HepG2 (cell line): ENCODE results near the gene MALRD1. TPM values are rescaled to one million over a fixed set of nuclear protein-coding genes. Genes with fewer than 3 reads are reported as not detected.

Experiments used
- ATAC-seq: fragments of 200-7000 bp; cut with Tn5 transposase; 3 replicates; pipeline ENCODE4 v1.9.1; 2020; ENCODE audit warnings: mild to moderate bottlenecking, moderate library complexity
- BruUV-seq: library from RNA; stranded (reverse); fragments of 400-500 nt; replicated peaks from 2 replicates; lab custom pipeline; 2021; lab: Mats Ljungman, UMichigan
- CTCF ChIA-PET: fragments of 300-600 bp; formaldehyde crosslinking; extraction: SDS; loops from one replicate; lab custom pipeline; 2021; ENCODE audit warnings: low total read pairs, inconsistent platforms, low intra/inter-chr PET ratio; lab: Yijun Ruan, JAX
- POLR2A ChIA-PET: fragments of 350-600 bp; sonication (Branson Sonifier 250); formaldehyde crosslinking; loops from one replicate; lab custom pipeline; 2020; ENCODE audit warnings: antibody characterized with exemption, inconsistent platforms; lab: Yijun Ruan, JAX
- DNase-seq: peaks from one replicate; pipeline ENCODE4 v3.0.0-alpha.2; 2015; ENCODE audit warnings: low spot score
- FAIRE-seq: peaks from 3 replicates; lab custom pipeline; 2011; peaks lifted over from hg19 to GRCh38; lab: Jason Lieb, UNC
- H2AFZ ChIP-seq: one replicate; pipeline ENCODE4 v1.6.1; 2011; ENCODE audit warnings: low read length, inconsistent platforms
- H3K27ac ChIP-seq: fragments of 300-600 bp; 3 replicates; pipeline ENCODE4 v1.8.0; 2011; ENCODE audit warnings: mixed run types, mild to moderate bottlenecking, mixed read lengths, low read length, inconsistent platforms; ENCODE audit not compliant: insufficient read depth; ENCODE audit errors: extremely low read length
- H3K27me3 ChIP-seq, 2 experiments: fragments of 200-600 bp in 1 of 2; 2 replicates in 1 of 2; 3 replicates in 1 of 2; pipeline versions ENCODE4 v1.6.0 to v1.8.0; 2011; ENCODE audit warnings: low read length in 2 of 2, mild to moderate bottlenecking in 2 of 2, moderate library complexity in 2 of 2, inconsistent platforms in 1 of 2; ENCODE audit not compliant: insufficient read depth in 2 of 2, control insufficient read depth in 1 of 2
- H3K36me3 ChIP-seq, 2 experiments: fragments of 200-600 bp in 1 of 2; replicated peaks in 1 of 2; 2 replicates in 1 of 2; 3 replicates in 1 of 2; pipeline versions ENCODE4 v1.5.1 to v1.8.0; 2011; ENCODE audit warnings: low read length in 2 of 2, inconsistent platforms in 1 of 2; ENCODE audit not compliant: insufficient read depth in 2 of 2, control insufficient read depth in 1 of 2
- H3K4me1 ChIP-seq: 2 replicates; pipeline ENCODE4 v1.5.1; 2012; ENCODE audit warnings: low read length, inconsistent platforms; ENCODE audit not compliant: insufficient read depth
- H3K4me2 ChIP-seq: 2 replicates; pipeline ENCODE4 v1.6.0; 2011; ENCODE audit warnings: low read depth, low read length, inconsistent platforms
- H3K4me3 ChIP-seq, 3 experiments: fragments of 200-600 bp in 1 of 3; sonication (generic), shearing (Covaris generic) in 1 of 3; replicated peaks in 1 of 3; 2 replicates each; pipeline ENCODE4 v1.5.1; 2011 to 2016; ENCODE audit warnings: low read length in 3 of 3, inconsistent platforms in 2 of 3, low read depth in 2 of 3, mild to moderate bottlenecking in 2 of 3, control low read depth in 1 of 3, mixed read lengths in 1 of 3; ENCODE audit not compliant: insufficient read depth in 1 of 3
- H3K79me2 ChIP-seq: one replicate; pipeline ENCODE4 v1.6.1; 2011; ENCODE audit warnings: low read length, inconsistent platforms; ENCODE audit not compliant: insufficient read depth
- H3K9ac ChIP-seq: 2 replicates; pipeline ENCODE4 v1.6.0; 2011; ENCODE audit warnings: mild to moderate bottlenecking, low read depth, low read length, inconsistent platforms; ENCODE audit not compliant: insufficient read depth
- H3K9me3 ChIP-seq: 2 replicates; pipeline ENCODE4 v1.5.1; 2012; ENCODE audit warnings: mild to moderate bottlenecking, low read length
- H4K20me1 ChIP-seq: 2 replicates; pipeline ENCODE4 v1.6.0; 2011; ENCODE audit warnings: inconsistent platforms, mild to moderate bottlenecking, low read length, moderate library complexity; ENCODE audit not compliant: insufficient read depth
- ATF4 ChIP-seq, 2 experiments: fragments of 450-650 bp in 1 of 2; sonication (generic) in 1 of 2; formaldehyde crosslinking; IDR thresholded peaks; 2 replicates each; pipeline versions ENCODE4 v1.5.0 to v1.8.0; 2020 to 2022; ENCODE audit warnings: mild to moderate bottlenecking in 1 of 2, missing genetic modification reagents in 1 of 2
- ATF6 ChIP-seq: sonication (generic); formaldehyde crosslinking; conservative IDR thresholded peaks from 2 replicates; pipeline ENCODE4 v1.4.0; 2020; ENCODE audit warnings: missing genetic modification reagents
- CCAR2 ChIP-seq: fragments of 200-400 bp; formaldehyde crosslinking; optimal IDR thresholded peaks from 2 replicates; pipeline ENCODE3; 2018; ENCODE audit warnings: low read depth, mild to moderate bottlenecking, low read length, moderate library complexity
- CEBPB ChIP-seq: IDR thresholded peaks from 2 replicates; pipeline ENCODE4 v1.6.1; 2011; ENCODE audit warnings: low read depth, low read length, improper control_type of control experiment, borderline replicate concordance
- CEBPG ChIP-seq: IDR thresholded peaks from 2 replicates; pipeline ENCODE4 v1.6.1; 2016
- DBP ChIP-seq: sonication (generic); formaldehyde crosslinking; IDR thresholded peaks from 2 replicates; pipeline ENCODE4 v1.4.0; 2020; ENCODE audit warnings: missing genetic modification reagents; ENCODE audit errors: not compliant biosample characterization
- HNRNPH1 ChIP-seq: fragments of 200-400 bp; formaldehyde crosslinking; optimal IDR thresholded peaks from 2 replicates; pipeline ENCODE3; 2017; ENCODE audit warnings: mild to moderate bottlenecking, low read depth, low read length
- JDP2 ChIP-seq: sonication (generic); formaldehyde crosslinking; IDR thresholded peaks from 2 replicates; pipeline ENCODE4 v1.8.1; 2022; ENCODE audit warnings: missing genetic modification reagents, borderline replicate concordance
- MLLT10 ChIP-seq: sonication (generic); formaldehyde crosslinking; IDR thresholded peaks from 2 replicates; pipeline ENCODE4 v1.4.0; 2020; ENCODE audit warnings: missing genetic modification reagents
- MYPOP ChIP-seq: sonication (generic); formaldehyde crosslinking; IDR thresholded peaks from 2 replicates; pipeline ENCODE4 v1.8.1; 2023; ENCODE audit warnings: mild to moderate bottlenecking, moderate library complexity, missing genetic modification reagents
- NR3C1 ChIP-seq: sonication (generic); formaldehyde crosslinking; IDR thresholded peaks from 2 replicates; pipeline ENCODE4 v1.4.0; 2020; ENCODE audit warnings: missing genetic modification reagents
- NRL ChIP-seq: sonication (generic); formaldehyde crosslinking; IDR thresholded peaks from 2 replicates; pipeline ENCODE4 v1.5.0; 2020; ENCODE audit warnings: missing genetic modification reagents, mild to moderate bottlenecking, moderate library complexity, borderline replicate concordance
- SUZ12 ChIP-seq: fragments of 150-350 bp; IDR thresholded peaks from 2 replicates; pipeline ENCODE4 v1.6.1; 2014; ENCODE audit warnings: low read depth, low read length
- ZGPAT ChIP-seq: IDR thresholded peaks from 2 replicates; pipeline ENCODE4 v1.6.1; 2016; ENCODE audit warnings: mild to moderate bottlenecking
- ZNF34 ChIP-seq: sonication (generic); formaldehyde crosslinking; IDR thresholded peaks from 2 replicates; pipeline ENCODE4 v1.4.0; 2020; ENCODE audit warnings: mild to moderate bottlenecking, missing genetic modification reagents, borderline replicate concordance
- in situ Hi-C: cut with HindIII; loops from 2 replicates; pipeline ENCODE4 v1.10.0; 2017; ENCODE audit warnings: low pct_unique_long_range_greater_than_20kb; ENCODE audit not compliant: extremely low pct_ligation_motif_present
- intact Hi-C: fragments of 100-400 bp; cut with micrococcal nuclease; formaldehyde crosslinking; loops from one replicate; pipeline ENCODE4 v1.10.0; 2022; ENCODE audit not compliant: unreplicated experiment
- polyA plus RNA-seq, 8 experiments: library from polyadenylated mRNA; depleted of rRNA in 3 of 8; stranded (reverse) in 7 of 8; unstranded in 1 of 8; fragments of >200 nt; fragmentation: Illumina TruSeq in 4 of 8; extraction: Trizol in 4 of 8; gene quantifications; 2 replicates each; pipeline versions ENCODE4 v1.2.1 to v1.2.3, GENCODE V29; 2011 to 2016; ENCODE audit warnings: low read depth in 4 of 8, missing spikeins in 1 of 8, mixed read lengths in 1 of 8; ENCODE audit not compliant: insufficient read depth in 1 of 8
- total RNA-seq, 5 experiments: library from RNA; depleted of rRNA; stranded (reverse); fragments of >200 nt; fragmentation: Illumina TruSeq; extraction: Trizol; gene quantifications; 2 replicates each; pipeline ENCODE4 v1.2.3, GENCODE V29; 2016; ENCODE audit warnings: low read depth in 1 of 5

MALRD1 gene
- total and polyA plus RNA-seq, 2 of the 13 experiments (the other 11 are each of a cell fraction or from before 2014, with no cell fraction given): 5.7 to 15.4 TPM

GRCh38 chr10:19332304-19332703, 283.7 kb downstream of the MALRD1 start:
- no peaks in the 10 kb centered on the region for H3K9me3 ChIP-seq
- FAIRE-seq: no peak
- in situ Hi-C loops (no loop called here), intact Hi-C loops (no loop called here)
- CTCF ChIA-PET: no interaction called here
- H2AFZ ChIP-seq: no peak overlapping the region
- H3K79me2 ChIP-seq: no peaks in the 10 kb centered on the region
- H3K27me3 ChIP-seq: no peaks in the 10 kb centered on the region
- H4K20me1 ChIP-seq: no peaks in the 10 kb centered on the region
- H3K4me1 ChIP-seq: no peaks in the 10 kb centered on the region
- H3K36me3 ChIP-seq: 0 out of 5 replicates have a peak, but pooled peaks cover 0 to 3% of the 10 kb centered on the region in 2 experiments
- no peak overlapping the region for H3K9ac ChIP-seq
- H3K4me2 ChIP-seq: no peak overlapping the region
- DNase-seq: no peak
- no peak for ATAC-seq
- TF ChIP-seq ZGPAT (CRISPR knock-in tag) (no peak), HNRNPH1 (no peak), ZNF34 (CRISPR knock-in tag) (no peak), ATF6 (CRISPR knock-in tag) (no peak), NRL (no peak), MYPOP (CRISPR knock-in tag) (no peak), CCAR2 (no peak), JDP2 (CRISPR knock-in tag) (no peak), DBP (CRISPR knock-in tag) (no peak), CEBPG (CRISPR knock-in tag) (peak; percentile 89), SUZ12 (no peak), NR3C1 (CRISPR knock-in tag) (no peak), CEBPB (peak; percentile 96), MLLT10 (CRISPR knock-in tag) (no peak), ATF4 (CRISPR knock-in tag; IDR thresholded peaks at IDR 0.05) (peak in 1 of 2 experiments; percentile 59; a peak in 2 of 4 replicates)
- POLR2A ChIA-PET: no interaction called here
- no peak overlapping the region for H3K27ac ChIP-seq
- no TSS peak for BruUV-seq
- no peak overlapping the region for H3K4me3 ChIP-seq
